HL-60 (cell line): ENCODE results near the gene DCC.

Source experiments
- CTCF ChIP-seq: IDR thresholded peaks from one replicate; pipeline ENCODE4 v1.5.1; 2011; ENCODE audit warnings: low read length, control low read depth, inconsistent platforms; ENCODE audit not compliant: insufficient read depth
- GABPA ChIP-seq: IDR thresholded peaks from 2 replicates; pipeline ENCODE4 v1.6.1; 2012; ENCODE audit warnings: low read depth
- POLR2AphosphoS5 ChIP-seq: IDR thresholded peaks from 2 replicates; pipeline ENCODE4 v1.6.1; 2012; ENCODE audit warnings: low read depth
- REST ChIP-seq: IDR thresholded peaks from 2 replicates; pipeline ENCODE4 v1.6.1; 2012; ENCODE audit warnings: low read depth; ENCODE audit not compliant: insufficient replicate concordance

GRCh38 chr18:52439457-52439856 is 99.5 kb downstream of the DCC start:
- no peak for TF ChIP-seq CTCF
- no peak for TF ChIP-seq POLR2AphosphoS5
- no peak for TF ChIP-seq REST
- TF ChIP-seq GABPA, result no peak
